Ammon's horn (tissue), 1 donor: ENCODE results near the gene FADS6.

Experiments used
- DNase-seq: peaks from one replicate; pipeline ENCODE4 v3.0.0-alpha.2; 2016; ENCODE audit warnings: low spot score

The FADS6 gene

DNA sequence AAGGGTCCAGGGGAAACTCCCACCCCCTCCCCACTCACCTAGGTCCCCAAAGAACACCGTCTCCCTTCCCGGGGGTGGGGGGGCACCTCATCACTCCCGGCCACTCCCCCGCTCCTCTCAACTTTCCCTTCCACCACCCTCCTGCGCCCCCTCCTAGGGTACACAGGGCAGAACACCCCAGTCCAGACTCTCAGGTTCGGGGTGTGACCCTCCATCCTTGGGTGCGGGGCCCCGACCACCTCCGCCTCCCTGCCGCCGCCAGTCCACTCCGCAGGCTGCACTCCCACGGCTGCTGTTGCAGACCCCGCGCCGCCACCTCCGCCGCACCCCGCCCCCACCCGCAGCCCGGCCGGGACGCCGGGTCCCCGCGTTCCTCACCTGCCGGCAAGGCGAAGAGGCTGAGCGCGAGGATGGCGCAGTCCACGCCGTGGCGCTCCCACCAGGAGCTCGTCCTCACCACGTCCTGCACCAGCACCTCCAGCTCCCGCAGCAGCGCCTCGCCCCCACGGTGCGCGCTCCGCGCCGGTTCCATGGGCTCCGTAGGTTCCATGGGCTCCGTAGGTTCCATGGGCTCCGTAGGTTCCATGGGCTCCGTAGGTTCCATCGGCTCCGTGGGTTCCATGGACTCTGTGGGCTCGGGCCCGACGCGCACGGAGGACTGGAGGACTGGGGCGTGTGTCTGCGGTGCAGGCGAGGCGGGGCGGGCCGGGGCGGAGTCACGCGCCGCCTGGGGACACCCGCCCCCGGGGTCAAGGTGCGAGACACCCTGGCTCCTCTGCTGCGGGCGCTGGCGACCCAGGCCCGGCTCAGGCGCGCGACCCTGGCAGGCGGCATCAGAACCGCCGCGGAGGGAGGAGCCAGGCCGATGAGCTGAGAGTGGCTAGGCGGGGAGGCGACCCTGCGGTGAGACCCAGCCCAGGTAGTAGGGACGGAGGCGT is at the start of gene FADS6:
Gene FADS6, minus strand, starts transcription at position 660 of the 938 bp plus-strand sequence. Its CDS starts 38 bp downstream, at position 622.
- DNase-seq: no peak

DNA sequence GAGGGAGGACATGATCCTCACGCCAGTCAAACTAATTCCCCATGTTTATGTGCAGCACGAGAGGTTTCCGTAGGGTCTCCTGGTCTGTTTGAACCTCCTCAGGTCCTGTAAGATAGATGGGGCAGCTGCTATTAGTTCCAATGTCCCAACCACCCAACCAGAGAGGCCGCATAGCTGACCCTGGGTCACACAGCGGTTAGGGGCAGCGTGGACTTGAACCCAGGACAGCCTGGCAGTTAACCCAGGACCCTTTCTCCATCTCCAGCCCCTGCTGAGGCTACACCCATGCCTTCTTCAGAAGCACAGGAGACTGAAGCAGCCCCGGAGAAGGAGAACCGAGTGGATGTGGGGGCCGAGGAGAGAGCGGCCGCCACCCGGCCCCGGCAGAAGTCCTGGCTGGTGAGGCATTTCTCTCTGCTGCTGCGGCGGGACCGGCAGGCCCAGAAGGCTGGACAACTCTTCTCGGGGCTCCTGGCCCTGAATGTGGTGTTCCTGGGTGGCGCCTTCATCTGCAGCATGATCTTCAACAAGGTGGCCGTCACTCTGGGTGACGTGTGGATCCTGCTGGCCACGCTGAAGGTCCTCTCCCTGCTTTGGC is 47.8 kb upstream of the FADS6 start:
- no peak for DNase-seq

DNA sequence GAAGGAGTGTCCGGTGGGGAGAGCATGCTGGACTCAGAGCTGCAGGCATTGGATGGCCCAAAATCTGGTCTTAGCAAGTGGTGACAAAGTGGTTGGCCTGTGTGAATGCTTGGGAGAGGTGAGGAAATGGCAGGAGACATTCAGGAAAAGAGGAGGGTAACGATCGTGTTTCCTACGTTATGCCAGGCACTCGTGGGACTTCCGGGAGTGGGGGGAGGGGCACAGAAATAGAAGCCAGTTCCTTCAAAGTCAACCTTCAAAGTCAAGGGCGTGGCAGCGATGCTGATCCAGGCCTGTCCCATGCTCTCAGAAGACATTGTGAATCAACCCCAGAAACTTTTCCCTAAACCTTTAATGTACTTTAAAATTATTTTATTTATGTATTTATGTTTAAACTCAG is 46.1 kb upstream of the FADS6 start:
- DNase-seq: no peak

- no peak for DNase-seq
These were observed 44.9 kb upstream of the FADS6 start for GRCh38 chr17:74938194-74938950.

DNA sequence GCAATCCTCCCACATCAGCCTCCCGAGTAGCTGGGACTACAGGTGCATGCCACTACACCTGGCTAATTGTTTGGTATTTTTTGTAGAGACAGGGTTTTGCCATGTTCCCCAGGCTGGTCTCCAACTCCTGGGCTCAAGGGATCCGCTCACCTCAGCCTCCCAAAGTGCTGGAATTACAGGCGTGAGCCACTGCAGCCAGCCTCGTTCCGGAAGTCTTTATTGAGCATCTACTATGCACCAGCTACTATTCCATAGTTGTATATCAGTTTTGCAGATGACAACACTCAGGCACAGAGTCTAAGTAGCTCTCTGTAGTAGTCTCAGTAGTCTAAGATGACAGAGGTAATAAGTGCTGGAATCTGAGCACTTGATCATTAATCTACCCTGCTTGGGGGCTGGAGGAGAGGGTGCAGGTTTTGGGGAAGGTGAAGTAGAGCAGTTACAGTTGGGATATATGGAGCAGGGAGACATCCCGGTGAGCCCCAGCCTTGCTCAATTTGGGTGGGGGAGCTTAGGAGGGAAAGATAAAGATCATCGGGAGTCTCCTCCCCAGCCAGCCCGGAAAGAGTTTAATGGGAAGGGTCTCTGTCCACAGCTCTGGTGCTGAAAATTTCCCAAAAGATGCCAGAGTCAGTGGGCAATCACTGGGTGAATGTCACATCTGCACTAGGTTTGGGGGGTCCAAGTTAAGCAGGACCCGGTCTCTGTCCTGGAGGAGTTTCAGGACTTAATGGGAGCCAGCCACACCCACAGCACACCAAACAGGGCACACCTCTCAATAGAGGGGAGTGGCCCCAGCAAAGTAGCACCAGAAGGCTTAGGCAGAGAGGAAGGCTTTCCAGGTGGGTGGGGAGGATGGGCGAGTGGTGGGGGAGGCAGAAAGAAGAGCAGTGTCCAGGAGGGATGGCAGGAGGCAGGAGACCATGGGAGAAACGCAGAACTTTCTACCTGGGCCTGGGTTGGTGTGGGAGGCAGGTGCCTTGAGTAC is 43.9 kb upstream of the FADS6 start:
- no peak for DNase-seq

GRCh38 chr17:74936470-74936799 is 43.0 kb upstream of the FADS6 start:
- no peak for DNase-seq

- DNase-seq: no peak
These were observed 42.4 kb upstream of the FADS6 start, which contains the start of gene OTOP3 for GRCh38 chr17:74935585-74936469. OTOP3 (plus strand) TSS chr17:74935898; CDS start chr17:74935922, 24 bp downstream.

GRCh38 chr17:74935048-74935447 is 41.6 kb upstream of the FADS6 start:
- DNase-seq: no peak

- no peak for DNase-seq
These were observed 37.2 kb upstream of the FADS6 start for GRCh38 chr17:74930535-74931036.

- no peak for DNase-seq
These were observed 35.4 kb upstream of the FADS6 start for GRCh38 chr17:74928786-74929185.

- no peak for DNase-seq
These were observed 31.8 kb upstream of the FADS6 start for GRCh38 chr17:74925242-74925641.

- DNase-seq: peak; percentile 40
These were observed 31.0 kb upstream of the FADS6 start, which contains the start of gene OTOP2 for GRCh38 chr17:74924250-74924948. OTOP2 (plus strand) TSS chr17:74924273; CDS start chr17:74924633, 360 bp downstream.

DNA sequence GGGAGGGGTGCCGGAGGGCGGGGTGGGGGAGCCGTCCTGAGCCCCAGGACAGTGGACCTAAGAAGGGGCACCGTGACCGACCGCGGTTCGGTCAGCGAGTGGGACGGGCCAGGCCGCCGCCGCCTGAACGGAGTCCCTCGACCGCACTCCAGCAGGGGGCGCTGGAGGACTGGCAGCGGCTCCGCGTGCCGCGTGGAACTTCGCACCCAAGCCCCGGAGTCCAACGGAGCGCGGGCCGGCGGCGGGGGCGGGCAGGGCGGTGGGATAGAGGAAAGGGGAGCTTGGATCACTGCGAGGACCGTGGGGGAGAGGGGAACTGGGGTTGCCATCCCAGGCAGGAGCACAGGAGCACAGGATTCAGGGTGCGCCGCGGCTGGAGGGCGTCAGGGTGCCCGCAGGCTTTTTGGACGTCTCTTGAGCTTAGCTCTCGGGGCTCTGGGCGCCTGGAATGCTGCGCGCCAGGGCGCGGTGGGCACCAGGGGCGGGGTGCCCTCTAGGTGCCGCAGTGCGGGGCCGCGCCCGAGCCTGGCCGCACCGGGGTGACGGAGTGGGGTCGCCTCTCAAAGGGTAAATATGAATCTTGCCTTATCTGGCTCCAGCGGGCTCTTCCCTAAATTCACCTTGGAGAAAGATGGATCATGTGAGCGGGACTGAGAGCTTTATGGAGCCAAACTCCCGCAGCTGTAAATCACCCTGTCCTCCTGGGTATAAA is 30.3 kb upstream of the FADS6 start:
- peak; percentile 55 for DNase-seq

GRCh38 chr17:74922694-74923537 is 29.5 kb upstream of the FADS6 start, which contains the start of gene USH1G:
USH1G (minus strand) TSS chr17:74923255; CDS start chr17:74923073, 182 bp downstream.
- no peak for DNase-seq

DNA sequence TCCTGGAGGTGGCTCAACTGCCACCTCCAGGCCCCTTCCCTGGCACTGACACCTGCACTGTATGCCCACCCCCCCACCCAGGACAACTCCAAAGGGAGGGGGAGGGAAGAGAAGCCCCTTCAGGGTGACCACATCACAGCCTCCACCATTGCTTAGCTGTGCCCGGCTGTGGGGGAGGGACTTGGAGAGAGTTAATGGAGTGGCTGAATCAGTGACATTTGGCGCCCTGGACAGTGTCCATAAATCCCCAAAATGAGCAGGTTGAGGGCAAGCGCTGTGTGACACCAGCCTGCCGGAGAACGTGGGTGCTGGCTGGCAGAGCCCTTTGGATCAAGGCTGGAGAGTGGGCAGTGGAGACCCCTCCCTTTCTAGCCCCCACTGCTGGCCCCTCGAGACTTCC is 28.7 kb upstream of the FADS6 start:
- DNase-seq: no peak

DNA sequence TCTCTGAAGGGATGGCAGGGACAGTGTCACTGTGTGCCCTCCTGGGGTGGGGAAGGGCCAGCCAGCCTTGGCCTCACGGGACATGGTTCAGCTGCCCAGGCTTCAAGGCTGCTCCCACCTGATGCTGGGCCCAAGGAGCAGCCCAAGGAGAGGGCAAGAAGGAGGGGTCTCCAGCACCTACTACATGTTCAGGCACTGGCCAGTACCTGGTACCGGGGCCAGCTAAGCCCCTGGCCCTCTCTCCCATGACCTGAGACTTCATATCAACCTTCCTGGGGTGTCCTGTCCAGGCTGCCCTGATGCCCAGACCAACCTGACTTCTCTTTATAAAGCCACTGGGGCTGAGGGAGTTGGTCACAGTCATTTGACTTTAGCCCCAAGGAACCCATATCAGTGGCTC is 28.3 kb upstream of the FADS6 start:
- DNase-seq: no peak

DNA sequence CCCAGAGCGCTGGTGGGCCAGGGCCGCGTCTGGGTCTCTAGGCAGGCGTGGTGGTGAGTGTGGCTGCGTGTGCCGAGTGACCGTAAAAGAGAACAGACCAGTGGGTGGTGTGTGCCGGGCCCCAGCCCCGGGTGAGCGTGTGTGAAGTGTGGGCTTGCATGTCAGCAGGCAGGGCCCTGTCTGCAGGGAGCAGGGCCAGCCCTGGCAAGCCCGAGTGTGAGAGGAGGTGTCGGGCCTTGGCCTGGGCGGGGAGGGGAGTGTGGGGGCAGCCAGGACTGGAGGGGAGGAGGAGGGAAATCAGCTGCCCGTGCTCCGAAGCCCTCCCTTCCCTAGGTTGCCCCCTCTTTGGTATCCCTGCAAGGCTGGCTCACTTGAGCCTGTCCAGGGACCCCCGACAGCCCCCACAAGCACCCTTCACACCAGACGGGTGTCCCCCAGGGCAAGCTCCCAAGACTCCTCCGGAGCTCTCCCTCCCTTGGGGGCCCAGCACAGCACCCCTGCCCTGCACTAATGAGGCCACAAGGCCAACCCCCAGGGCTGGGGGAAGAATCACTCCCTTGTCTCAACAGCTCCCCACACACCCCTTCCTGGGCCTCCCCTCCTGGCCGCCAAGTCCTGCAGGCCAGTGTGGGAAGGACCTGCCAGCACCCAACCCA is 27.7 kb upstream of the FADS6 start:
- no peak for DNase-seq
